GM13977 (cell line): ENCODE data around the gene NCOA1.
"Not testable (repeated sequence)": the region's sequence is repeated elsewhere in the genome, so short reads cannot be mapped to it uniquely, and the experiment has no call there.

ENCODE experiments used
- DNase-seq: peaks from one replicate; pipeline ENCODE4 v3.0.0; 2012; ENCODE audit warnings: low spot score
- CTCF ChIP-seq: IDR thresholded peaks from 2 replicates; pipeline ENCODE4 v1.5.1; 2012; ENCODE audit warnings: mild to moderate bottlenecking, control low read depth; ENCODE audit not compliant: insufficient read depth; ENCODE audit errors: extremely low read depth, missing control alignments
- in situ Hi-C: fragments of 300-500 bp; cut with MboI; formaldehyde crosslinking; loops from one replicate; pipeline ENCODE4 v1.12.0; 2022; ENCODE audit warnings: low sequenced_read_pairs, low pct_unique_long_range_greater_than_20kb, mixed read lengths, inconsistent platforms; ENCODE audit not compliant: unreplicated experiment

Gene NCOA1

GRCh38 chr2:24544456-24545115, 53.5 kb downstream of the NCOA1 start:
- TF ChIP-seq CTCF = no peak
- no peak for DNase-seq
- in situ Hi-C loops = no loop called here

- DNase-seq = no peak
- in situ Hi-C loops = no loop called here
- no peak for TF ChIP-seq CTCF
Measured at GRCh38 chr2:24546669-24547068, 55.6 kb downstream of the NCOA1 start.

GRCh38 chr2:24548058-24548457, 57.0 kb downstream of the NCOA1 start:
- DNase-seq = no peak
- no peak for TF ChIP-seq CTCF
- in situ Hi-C loops = no loop called here

- in situ Hi-C loops, DNase-seq: not testable (repeated sequence)
Measured at GRCh38 chr2:24550301-24550700, 59.2 kb downstream of the NCOA1 start.

GRCh38 chr2:24551016-24551415, 60.0 kb downstream of the NCOA1 start:
- in situ Hi-C loops = no loop called here
- TF ChIP-seq CTCF = no peak

GRCh38 chr2:24552836-24553235, 61.8 kb downstream of the NCOA1 start:
- in situ Hi-C loops = no loop called here
- DNase-seq = no peak
- no peak for TF ChIP-seq CTCF

More at GRCh38 chr2:24551016-24551415, 60.0 kb downstream of the NCOA1 start:
- DNase-seq = no peak

GRCh38 chr2:24558781-24559472, 67.9 kb downstream of the NCOA1 start:
- TF ChIP-seq CTCF = no peak
- DNase-seq = no peak
- in situ Hi-C loops = no loop called here
